ENCODE results near the gene MRTFB. TPM values are rescaled to one million over a fixed set of nuclear protein-coding genes. Genes with fewer than 3 reads are reported as not detected.

Gene MRTFB
- total and polyA plus RNA-seq, 2 of the 13 experiments (the other 11 are each of a cell fraction or from before 2014, with no cell fraction given), result 11.4 to 14.0 TPM

GRCh38 chr16:14285513-14286367, 214.6 kb downstream of the MRTFB start (continued):
- TF ChIP-seq SOX13 (IDR thresholded peaks at IDR 0.05) (peak; percentile 67; the same call in 1 of the 2 replicates), SOX13 (CRISPR knock-in tag; conservative IDR thresholded peaks at IDR 0.05 in 1 of 2, IDR thresholded peaks at IDR 0.05 in 1 of 2) (peak in 1 of 2 experiments; percentile 68; a peak in 2 of 4 replicates), MTA3 (CRISPR knock-in tag; IDR thresholded peaks at IDR 0.05) (no peak), DMTF1 (CRISPR knock-in tag; IDR thresholded peaks at IDR 0.05) (no peak), KDM5A (IDR thresholded peaks at IDR 0.05; ENCODE audit: borderline replicate concordance, low read length) (peak; percentile 51; the same call in 1 of the 2 replicates), ASH2L (IDR thresholded peaks at IDR 0.05; ENCODE audit: insufficient read length, low read depth, low read length) (peak; percentile 100), ZNF841 (CRISPR knock-in tag; IDR thresholded peaks at IDR 0.05; ENCODE audit: borderline replicate concordance) (no peak), ZNF512B (CRISPR knock-in tag; IDR thresholded peaks at IDR 0.05; ENCODE audit: borderline replicate concordance) (peak; percentile 99), ZFP90 (CRISPR knock-in tag; IDR thresholded peaks at IDR 0.05; ENCODE audit: borderline replicate concordance) (peak; percentile 94), MYNN (CRISPR knock-in tag; IDR thresholded peaks at IDR 0.05; ENCODE audit: low read depth) (no peak; the same call in none of the 2 replicates), HIVEP1 (CRISPR knock-in tag; IDR thresholded peaks at IDR 0.05) (peak; percentile 20), TP53 (CRISPR knock-in tag; conservative IDR thresholded peaks at IDR 0.05) (peak; percentile 51; the same call in 1 of the 2 replicates), ZSCAN25 (CRISPR knock-in tag; IDR thresholded peaks at IDR 0.05) (peak; percentile 89), ZNF513 (CRISPR knock-in tag; conservative IDR thresholded peaks at IDR 0.05) (peak; percentile 94), ZNF552 (CRISPR knock-in tag; IDR thresholded peaks at IDR 0.05; ENCODE audit: borderline replicate concordance) (peak; percentile 89; the same call in 1 of the 2 replicates), ZNF709 (CRISPR knock-in tag; IDR thresholded peaks at IDR 0.05) (peak; percentile 96; the same call in 1 of the 2 replicates), ATF7 (IDR thresholded peaks at IDR 0.05) (no peak), ATF7 (CRISPR knock-in tag; IDR thresholded peaks at IDR 0.05) (peak; percentile 66; the same call in 1 of the 2 replicates), ZNF629 (CRISPR knock-in tag; conservative IDR thresholded peaks at IDR 0.05) (peak; percentile 84), ZNF772 (CRISPR knock-in tag; IDR thresholded peaks at IDR 0.05) (peak; percentile 63), TBX3 (IDR thresholded peaks at IDR 0.05; ENCODE audit: borderline replicate concordance) (no peak), MAF1 (CRISPR knock-in tag; IDR thresholded peaks at IDR 0.05; ENCODE audit: borderline replicate concordance) (peak; percentile 100), ZBTB7A (CRISPR knock-in tag; IDR thresholded peaks at IDR 0.05) (peak; percentile 86)

Measured in HepG2 (cell line).